H1 (cell line): Measurements from ENCODE around the gene ASRGL1. TPM values are rescaled to one million over a fixed set of nuclear protein-coding genes. Genes with fewer than 3 reads are reported as not detected.

Experiments
- CHD7 ChIP-seq: fragments of 300-600 bp; sonication (generic); IDR thresholded peaks from 2 replicates; pipeline ENCODE4 v1.7.1; 2012; ENCODE audit warnings: low read length, moderate library complexity, mild to moderate bottlenecking, inconsistent platforms; ENCODE audit not compliant: insufficient replicate concordance
- CTCF ChIP-seq, 3 experiments: IDR thresholded peaks; 1 replicate in 2 of 3; 2 replicates in 1 of 3; pipeline versions ENCODE4 v1.5.1 to v1.6.1; 2011; ENCODE audit warnings: low read length in 3 of 3, mild to moderate bottlenecking in 3 of 3, inconsistent platforms in 2 of 3, low read depth in 1 of 3, moderate library complexity in 1 of 3; ENCODE audit not compliant: insufficient read depth in 1 of 3; ENCODE audit errors: control extremely low read depth in 1 of 3
- POLR2AphosphoS5 ChIP-seq: IDR thresholded peaks from 2 replicates; pipeline ENCODE4 v1.6.1; 2011; ENCODE audit warnings: low read depth, low read length
- SIN3A ChIP-seq, 2 experiments: IDR thresholded peaks in 1 of 2; conservative IDR thresholded peaks in 1 of 2; 2 replicates each; pipeline ENCODE4 v1.6.1; 2011 to 2012; ENCODE audit warnings: low read length in 2 of 2, improper control_type of control experiment in 1 of 2, low read depth in 1 of 2, mild to moderate bottlenecking in 1 of 2
- SP4 ChIP-seq: IDR thresholded peaks from 2 replicates; pipeline ENCODE4 v1.6.1; 2012; ENCODE audit warnings: low read length, inconsistent platforms
- TCF12 ChIP-seq: IDR thresholded peaks from 2 replicates; pipeline ENCODE4 v1.6.1; 2011; ENCODE audit warnings: low read depth, mild to moderate bottlenecking, low read length
- polyA plus RNA-seq, 7 experiments: library from polyadenylated mRNA; depleted of rRNA in 3 of 7; stranded (reverse) in 5 of 7; unstranded in 2 of 7; fragments of >200 nt in 5 of 7; fragments of 200-250 nt in 2 of 7; gene quantifications; 1 replicate in 5 of 7; 2 replicates in 1 of 7; 4 replicates in 1 of 7; pipeline versions ENCODE4 v1.2.1 to v1.2.3, GENCODE V29; 2011 to 2013; ENCODE audit warnings: missing spikeins in 2 of 7, mixed read lengths in 2 of 7
- total RNA-seq: library from RNA; stranded (reverse); fragmentation: NEBNext Ultra II Directional; extraction: Animal tissue kit (Norgen Biotek cat#: 25700); gene quantifications from 2 replicates; pipeline ENCODE4 v1.2.1, GENCODE V29; 2021

Gene ASRGL1
- total and polyA plus RNA-seq, 2 of the 8 experiments (the other 6 are each of a cell fraction or from before 2014, with no cell fraction given) = 19.9 to 23.5 TPM

- TF ChIP-seq CHD7 = no peak
- no peak for TF ChIP-seq CTCF (IDR thresholded peaks at IDR 0.05; ENCODE audit: control extremely low read depth in 1 of 3, insufficient read depth in 1 of 3, low read depth in 1 of 3, low read length in 3 of 3)
- no peak for TF ChIP-seq POLR2AphosphoS5
- no peak for TF ChIP-seq SP4
- no peak for TF ChIP-seq SIN3A (conservative IDR thresholded peaks at IDR 0.05 in 1 of 2, IDR thresholded peaks at IDR 0.05 in 1 of 2; ENCODE audit: low read depth in 1 of 2, low read length in 2 of 2)
- TF ChIP-seq TCF12 = no peak
Measured at GRCh38 chr11:62398011-62398994, 61.1 kb downstream of the ASRGL1 start (continued).
